Measurements from ENCODE around the gene SMCO3. TPM values are rescaled to one million over a fixed set of nuclear protein-coding genes. Genes with fewer than 3 reads are reported as not detected.

SMCO3 gene
- total and polyA plus RNA-seq, 2 donors (not counting 1 experiment from before 2014, with no cell fraction given), result not detected

DNA sequence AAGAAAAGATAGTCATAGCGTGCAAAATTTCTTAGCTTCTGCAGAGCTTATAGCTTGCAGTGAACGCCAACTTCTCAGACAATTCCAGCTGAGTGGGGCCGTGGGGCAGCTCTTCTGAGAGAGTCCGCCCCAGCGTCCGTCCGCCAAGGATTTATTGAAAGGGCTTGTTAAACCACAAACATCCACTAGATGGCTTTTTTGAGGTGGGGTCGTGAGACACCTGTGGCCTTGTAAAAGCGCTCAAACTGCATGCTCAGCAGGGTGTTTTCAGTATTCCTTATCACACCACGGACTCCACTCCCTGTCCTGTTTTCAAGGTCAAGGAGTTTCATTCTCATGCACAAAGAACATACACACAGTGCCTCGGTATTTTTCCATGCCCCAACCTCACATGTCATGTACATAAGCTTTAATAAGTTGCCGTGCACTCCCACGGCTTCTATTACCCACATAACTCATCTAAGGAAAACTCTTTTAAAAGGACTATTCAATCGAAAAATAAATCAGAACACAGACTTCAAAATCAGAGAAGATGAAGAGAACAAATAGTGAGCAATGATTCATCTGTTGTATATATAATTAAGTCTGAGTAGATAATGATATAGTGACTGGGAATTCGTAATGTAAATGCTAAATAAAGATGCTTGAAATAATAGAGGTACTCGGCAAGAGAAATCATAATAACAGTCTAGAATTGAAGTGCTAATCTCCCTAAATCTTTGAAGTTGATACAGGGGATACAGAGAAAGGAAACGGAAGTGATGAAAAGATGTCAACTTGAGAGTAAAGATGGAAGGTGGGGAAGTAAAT, 57.4 kb downstream of the SMCO3 start:
- CTCF ChIA-PET, result interaction anchor here (0.6 to 1.5 kb wide), 5 partner anchors 15 to 239 kb away, joined by 3 to 5 read pairs (median 3); no protein-coding TSS in a partner anchor
- peak; percentile 36 for DNase-seq
- POLR2A ChIA-PET, result no interaction called here

More for the DNA sequence above, 57.4 kb downstream of the SMCO3 start:
- H3K4me2 ChIP-seq (replicated peaks; ENCODE audit: low read depth, low read length, poor library complexity, severe bottlenecking), result no peak overlapping the region
- Mint-ChIP-seq H3K4me1 (peaks cover 12% of the 10 kb centered on the region), H3K27ac (no peak overlapping the region), H3K27me3 (no peaks in the 10 kb centered on the region), H3K4me3 (no peak overlapping the region), H3K9me3 (ENCODE audit: insufficient read depth) (peaks cover 3% of the 10 kb centered on the region)
- H2AFZ ChIP-seq (ENCODE audit: insufficient read depth, low read depth, low read length, poor library complexity, severe bottlenecking), result no peak overlapping the region
- H3K9me3 ChIP-seq (ENCODE audit: control extremely low read depth in 1 of 3, control insufficient read depth in 2 of 3, insufficient read depth in 1 of 3, low read length in 2 of 3), result peaks cover 0 to 11% (median 0%) of the 10 kb centered on the region in 3 donors
- H3K27me3 ChIP-seq (replicated peaks in 1 of 4; ENCODE audit: control extremely low read depth in 1 of 4, control insufficient read depth in 3 of 4, insufficient read depth in 4 of 4, low read length in 3 of 4), result no peaks in the 10 kb centered on the region
- no peaks in the 10 kb centered on the region for H3K4me1 ChIP-seq (ENCODE audit: control insufficient read depth in 2 of 2, insufficient read depth in 2 of 2, low read length in 2 of 2)
- TF ChIP-seq, protein P1, sequence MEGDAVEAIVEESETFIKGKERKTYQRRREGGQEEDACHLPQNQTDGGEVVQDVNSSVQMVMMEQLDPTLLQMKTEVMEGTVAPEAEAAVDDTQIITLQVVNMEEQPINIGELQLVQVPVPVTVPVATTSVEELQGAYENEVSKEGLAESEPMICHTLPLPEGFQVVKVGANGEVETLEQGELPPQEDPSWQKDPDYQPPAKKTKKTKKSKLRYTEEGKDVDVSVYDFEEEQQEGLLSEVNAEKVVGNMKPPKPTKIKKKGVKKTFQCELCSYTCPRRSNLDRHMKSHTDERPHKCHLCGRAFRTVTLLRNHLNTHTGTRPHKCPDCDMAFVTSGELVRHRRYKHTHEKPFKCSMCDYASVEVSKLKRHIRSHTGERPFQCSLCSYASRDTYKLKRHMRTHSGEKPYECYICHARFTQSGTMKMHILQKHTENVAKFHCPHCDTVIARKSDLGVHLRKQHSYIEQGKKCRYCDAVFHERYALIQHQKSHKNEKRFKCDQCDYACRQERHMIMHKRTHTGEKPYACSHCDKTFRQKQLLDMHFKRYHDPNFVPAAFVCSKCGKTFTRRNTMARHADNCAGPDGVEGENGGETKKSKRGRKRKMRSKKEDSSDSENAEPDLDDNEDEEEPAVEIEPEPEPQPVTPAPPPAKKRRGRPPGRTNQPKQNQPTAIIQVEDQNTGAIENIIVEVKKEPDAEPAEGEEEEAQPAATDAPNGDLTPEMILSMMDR (IDR thresholded peaks at IDR 0.05), result peak; percentile 24
- TF ChIP-seq EZH2 (IDR thresholded peaks at IDR 0.05; ENCODE audit: borderline replicate concordance, insufficient read depth, low read depth, low read length, poor library complexity, severe bottlenecking), result no peak
- no peaks in the 10 kb centered on the region for H4K20me1 ChIP-seq (ENCODE audit: control insufficient read depth, insufficient read depth, low read length, poor library complexity, severe bottlenecking)
- intact Hi-C loops (cut with micrococcal nuclease), result no loop called here
- no peak overlapping the region for H3K4me3 ChIP-seq (ENCODE audit: control extremely low read depth in 1 of 5, extremely low read depth in 1 of 5, insufficient read depth in 1 of 5, low read depth in 2 of 5, low read length in 4 of 5)
- H3K27ac ChIP-seq (ENCODE audit: low read length in 2 of 2), result no peak overlapping the region
- peaks cover 0 to under 1% of the 10 kb centered on the region in 2 experiments for H3K36me3 ChIP-seq (replicated peaks in 1 of 2; ENCODE audit: control extremely low read depth in 1 of 2, control insufficient read depth in 1 of 2, extremely low read depth in 1 of 2, insufficient read depth in 2 of 2, low read length in 1 of 2)
- WGBS (ENCODE audit: insufficient coverage), result 55% methylated on average over 8 of the region's 17 CpGs
- H3K79me2 ChIP-seq (ENCODE audit: control insufficient read depth, insufficient read depth, low read length), result peaks cover 3% of the 10 kb centered on the region
- no peak overlapping the region for H3K9ac ChIP-seq (ENCODE audit: low read length)
- ATAC-seq (ENCODE audit: low read depth), result no peak

Other genes starting within 250 kb of the SMCO3 start
- gene PLBD1, start 246.3 kb downstream of the SMCO3 start, total RNA-seq, result 0.87 and 1.1 TPM in 2 replicates
- 1.2 and 1.6 TPM in 2 replicates for gene PLBD1, start 246.3 kb downstream of the SMCO3 start, polyA plus RNA-seq
- gene GUCY2C, start 117.6 kb downstream of the SMCO3 start, total RNA-seq, result 0.29 and 0.37 TPM in 2 replicates
- 0.04 and 0.28 TPM in 2 replicates for gene GUCY2C, start 117.6 kb downstream of the SMCO3 start, polyA plus RNA-seq
- gene WBP11, start 10.7 kb downstream of the SMCO3 start, total RNA-seq, result 77.3 and 84.7 TPM in 2 replicates
- gene WBP11, start 10.7 kb downstream of the SMCO3 start, polyA plus RNA-seq, result 13.6 and 40.8 TPM in 2 replicates
- gene C12orf60, start 10.5 kb downstream of the SMCO3 start, total RNA-seq, result 1.2 and 1.4 TPM in 2 replicates
- 0.25 and 0.29 TPM in 2 replicates for gene C12orf60, start 10.5 kb downstream of the SMCO3 start, polyA plus RNA-seq
- gene ART4, start 29.3 kb upstream of the SMCO3 start, total RNA-seq, result not detected in 2 replicates
- gene ART4, start 29.3 kb upstream of the SMCO3 start, polyA plus RNA-seq, result not detected in 2 replicates
- gene MGP, start 71.7 kb upstream of the SMCO3 start, total RNA-seq, result 0.81 TPM in 1 of 2 replicates, not detected in the other
- 0.39 and 0.74 TPM in 2 replicates for gene MGP, start 71.7 kb upstream of the SMCO3 start, polyA plus RNA-seq
- gene ERP27, start 124.4 kb upstream of the SMCO3 start, total RNA-seq, result 9.0 and 12.4 TPM in 2 replicates
- gene ERP27, start 124.4 kb upstream of the SMCO3 start, polyA plus RNA-seq, result 6.2 and 7.8 TPM in 2 replicates
- gene ARHGDIB, start 147.4 kb upstream of the SMCO3 start, total RNA-seq, result 508 and 514 TPM in 2 replicates
- gene ARHGDIB, start 147.4 kb upstream of the SMCO3 start, polyA plus RNA-seq, result 514 and 826 TPM in 2 replicates
- not detected in 2 replicates for gene PDE6H, start 158.9 kb upstream of the SMCO3 start, total RNA-seq
- not detected in 2 replicates for gene PDE6H, start 158.9 kb upstream of the SMCO3 start, polyA plus RNA-seq